HG02763 (cell line): ENCODE results near the gene TRPV2.
"Not testable (repeated sequence)": the region's sequence is repeated elsewhere in the genome, so short reads cannot be mapped to it uniquely, and the experiment has no call there.

Experiments
- ATAC-seq: cut with Tn5 transposase; IDR thresholded peaks from one replicate; pipeline ENCODE4 v1.9.1; 2021; ENCODE audit warnings: mild to moderate bottlenecking, moderate library complexity; ENCODE audit not compliant: unreplicated experiment

Gene TRPV2

GRCh38 chr17:16452268-16452667 lies 36.9 kb downstream of the TRPV2 start:
- ATAC-seq: not testable (repeated sequence)

GRCh38 chr17:16453493-16453851 lies 38.1 kb downstream of the TRPV2 start:
- ATAC-seq: no peak

- no peak for ATAC-seq
Observed at GRCh38 chr17:16455997-16456741, 40.8 kb downstream of the TRPV2 start.

GRCh38 chr17:16456742-16457316 lies 41.5 kb downstream of the TRPV2 start:
- ATAC-seq: no peak

GRCh38 chr17:16459271-16459670 lies 43.9 kb downstream of the TRPV2 start:
- no peak for ATAC-seq

GRCh38 chr17:16459855-16460550 lies 44.6 kb downstream of the TRPV2 start:
- ATAC-seq: no peak

- no peak for ATAC-seq
Observed at GRCh38 chr17:16460796-16461605, 45.6 kb downstream of the TRPV2 start.

GRCh38 chr17:16461606-16461866 lies 46.2 kb downstream of the TRPV2 start:
- ATAC-seq: no peak

GRCh38 chr17:16462070-16462864 lies 46.9 kb downstream of the TRPV2 start:
- no peak for ATAC-seq

- ATAC-seq: no peak
Observed at GRCh38 chr17:16463358-16464302, 48.3 kb downstream of the TRPV2 start.

- ATAC-seq: no peak
Observed at GRCh38 chr17:16464303-16465051, 49.1 kb downstream of the TRPV2 start.

- no peak for ATAC-seq
Observed at GRCh38 chr17:16465052-16465312, 49.6 kb downstream of the TRPV2 start.

- ATAC-seq: no peak
Observed at GRCh38 chr17:16465861-16466338, 50.5 kb downstream of the TRPV2 start.

- ATAC-seq: no peak
Observed at GRCh38 chr17:16466407-16466806, 51.0 kb downstream of the TRPV2 start.

- ATAC-seq: no peak
Observed at GRCh38 chr17:16467044-16467443, 51.7 kb downstream of the TRPV2 start.

- ATAC-seq: no peak
Observed at GRCh38 chr17:16467886-16468285, 52.5 kb downstream of the TRPV2 start.

GRCh38 chr17:16468428-16468992 lies 53.1 kb downstream of the TRPV2 start:
- no peak for ATAC-seq

- no peak for ATAC-seq
Observed at GRCh38 chr17:16470265-16470664, 54.9 kb downstream of the TRPV2 start.

GRCh38 chr17:16471295-16471694 lies 55.9 kb downstream of the TRPV2 start:
- no peak for ATAC-seq
